Stomach (tissue), 4 donors: Measurements from ENCODE around the gene NPHP4.

Source experiments
- EP300 ChIP-seq: sonication (generic); formaldehyde crosslinking; IDR thresholded peaks from one replicate; pipeline ENCODE4 v1.6.1; 2017; ENCODE audit warnings: antibody characterized with exemption
- POLR2A ChIP-seq, 4 donors: fragments of 450-650 bp; IDR thresholded peaks; one replicate each; pipeline ENCODE4 v1.6.1; 2016; ENCODE audit warnings: antibody characterized with exemption in 4 of 4, control low read depth in 2 of 4, mild to moderate bottlenecking in 1 of 4, moderate library complexity in 1 of 4
- POLR2AphosphoS5 ChIP-seq, 3 donors: sonication (generic); formaldehyde crosslinking; IDR thresholded peaks; one replicate each; pipeline ENCODE4 v1.6.1; 2016; ENCODE audit warnings: antibody characterized with exemption in 3 of 3
- TF ChIP-seq, protein P1 (sequence below), 7 experiments: fragments of 450-650 bp in 4 of 7; fragments of 200-600 bp in 3 of 7; sonication (generic) in 3 of 7; IDR thresholded peaks; one replicate each; pipeline ENCODE4 v1.5.1; 2016 to 2019; ENCODE audit warnings: antibody characterized with exemption in 7 of 7, control low read depth in 2 of 7, mild to moderate bottlenecking in 1 of 7

DNA sequence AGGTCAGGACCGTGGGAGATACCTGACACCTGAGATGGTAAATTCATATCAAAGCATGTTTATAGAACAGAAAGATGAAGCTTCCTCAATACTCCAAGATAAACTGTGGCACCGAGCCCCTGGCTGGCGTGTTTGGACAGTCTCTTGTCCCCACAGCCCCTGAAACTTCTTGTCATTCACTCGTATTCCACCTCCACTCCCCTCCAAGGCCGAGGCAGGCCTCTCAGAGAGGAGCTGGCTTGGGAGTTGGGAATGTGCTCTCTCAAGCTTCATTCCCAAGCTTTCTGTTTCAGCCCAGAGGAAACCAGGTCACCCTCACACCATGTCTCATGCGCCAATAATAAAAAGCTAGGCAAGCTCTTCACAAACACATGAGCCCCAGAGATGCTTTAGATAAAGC lies 86.1 kb downstream of the NPHP4 start:
- TF ChIP-seq, protein P1, sequence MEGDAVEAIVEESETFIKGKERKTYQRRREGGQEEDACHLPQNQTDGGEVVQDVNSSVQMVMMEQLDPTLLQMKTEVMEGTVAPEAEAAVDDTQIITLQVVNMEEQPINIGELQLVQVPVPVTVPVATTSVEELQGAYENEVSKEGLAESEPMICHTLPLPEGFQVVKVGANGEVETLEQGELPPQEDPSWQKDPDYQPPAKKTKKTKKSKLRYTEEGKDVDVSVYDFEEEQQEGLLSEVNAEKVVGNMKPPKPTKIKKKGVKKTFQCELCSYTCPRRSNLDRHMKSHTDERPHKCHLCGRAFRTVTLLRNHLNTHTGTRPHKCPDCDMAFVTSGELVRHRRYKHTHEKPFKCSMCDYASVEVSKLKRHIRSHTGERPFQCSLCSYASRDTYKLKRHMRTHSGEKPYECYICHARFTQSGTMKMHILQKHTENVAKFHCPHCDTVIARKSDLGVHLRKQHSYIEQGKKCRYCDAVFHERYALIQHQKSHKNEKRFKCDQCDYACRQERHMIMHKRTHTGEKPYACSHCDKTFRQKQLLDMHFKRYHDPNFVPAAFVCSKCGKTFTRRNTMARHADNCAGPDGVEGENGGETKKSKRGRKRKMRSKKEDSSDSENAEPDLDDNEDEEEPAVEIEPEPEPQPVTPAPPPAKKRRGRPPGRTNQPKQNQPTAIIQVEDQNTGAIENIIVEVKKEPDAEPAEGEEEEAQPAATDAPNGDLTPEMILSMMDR (IDR thresholded peaks at IDR 0.05): no peak
- TF ChIP-seq POLR2AphosphoS5 (IDR thresholded peaks at IDR 0.05) (no peak), POLR2A (IDR thresholded peaks at IDR 0.05) (no peak), EP300 (no peak)
